HepG2 (cell line): ENCODE results near the gene PRDM10. TPM values are rescaled to one million over a fixed set of nuclear protein-coding genes. Genes with fewer than 3 reads are reported as not detected.

Source experiments
- BHLHE40 ChIP-seq: IDR thresholded peaks from 2 replicates; pipeline ENCODE4 v1.6.1; 2011; ENCODE audit warnings: low read length, improper control_type of control experiment
- GABPA ChIP-seq, 2 experiments: IDR thresholded peaks; 2 replicates each; pipeline ENCODE4 v1.6.1; 2011 to 2016; ENCODE audit warnings: low read depth in 2 of 2, low read length in 1 of 2, missing biosample characterization in 1 of 2, missing genetic modification characterization in 1 of 2
- GFI1 ChIP-seq: sonication (generic); formaldehyde crosslinking; IDR thresholded peaks from 2 replicates; pipeline ENCODE4 v1.5.0; 2020; ENCODE audit warnings: missing genetic modification reagents, mild to moderate bottlenecking, borderline replicate concordance
- ISX ChIP-seq: sonication (generic); formaldehyde crosslinking; conservative IDR thresholded peaks from 2 replicates; pipeline ENCODE4 v1.5.0; 2020; ENCODE audit warnings: missing genetic modification reagents
- JDP2 ChIP-seq: sonication (generic); formaldehyde crosslinking; IDR thresholded peaks from 2 replicates; pipeline ENCODE4 v1.8.1; 2022; ENCODE audit warnings: missing genetic modification reagents, borderline replicate concordance
- KLF9 ChIP-seq: IDR thresholded peaks from 2 replicates; pipeline ENCODE4 v1.6.1; 2016; ENCODE audit warnings: low read depth
- MIXL1 ChIP-seq: IDR thresholded peaks from 2 replicates; pipeline ENCODE4 v1.6.1; 2016
- NR3C1 ChIP-seq: sonication (generic); formaldehyde crosslinking; IDR thresholded peaks from 2 replicates; pipeline ENCODE4 v1.4.0; 2020; ENCODE audit warnings: missing genetic modification reagents
- SNRNP70 ChIP-seq: fragments of 200-400 bp; formaldehyde crosslinking; IDR thresholded peaks from 2 replicates; pipeline ENCODE4 v1.6.1; 2017; ENCODE audit warnings: mild to moderate bottlenecking, low read depth, low read length, moderate library complexity
- STAG1 ChIP-seq: sonication (generic); formaldehyde crosslinking; IDR thresholded peaks from 2 replicates; pipeline ENCODE4 v1.4.0; 2020; ENCODE audit warnings: missing genetic modification reagents
- TGIF2 ChIP-seq: IDR thresholded peaks from 2 replicates; pipeline ENCODE4 v1.6.1; 2016; ENCODE audit warnings: control low read depth, missing compliant biosample characterization
- ZBTB7A ChIP-seq: sonication (generic); formaldehyde crosslinking; IDR thresholded peaks from 2 replicates; pipeline ENCODE4 v1.8.0; 2022; ENCODE audit warnings: mild to moderate bottlenecking, missing genetic modification reagents
- ZNF431 ChIP-seq: sonication (generic); formaldehyde crosslinking; IDR thresholded peaks from 2 replicates; pipeline ENCODE4 v1.9.0; 2022; ENCODE audit warnings: missing genetic modification reagents, low read depth, mild to moderate bottlenecking, borderline replicate concordance
- ZNF501 ChIP-seq: sonication (generic); formaldehyde crosslinking; IDR thresholded peaks from 2 replicates; pipeline ENCODE4 v1.5.1; 2020; ENCODE audit warnings: mild to moderate bottlenecking, moderate library complexity, missing genetic modification reagents
- ZNF556 ChIP-seq: sonication (generic); formaldehyde crosslinking; IDR thresholded peaks from 2 replicates; pipeline ENCODE4 v1.4.0; 2020; ENCODE audit warnings: mild to moderate bottlenecking, missing genetic modification reagents, borderline replicate concordance
- ZNF563 ChIP-seq: sonication (generic); formaldehyde crosslinking; IDR thresholded peaks from 2 replicates; pipeline ENCODE4 v1.8.0; 2022; ENCODE audit warnings: mild to moderate bottlenecking, moderate library complexity, missing genetic modification reagents
- ZNF7 ChIP-seq: IDR thresholded peaks from 2 replicates; pipeline ENCODE4 v1.6.1; 2016; ENCODE audit warnings: missing biosample characterization, missing genetic modification reagents
- ZNF724P ChIP-seq: sonication (generic); formaldehyde crosslinking; IDR thresholded peaks from 2 replicates; pipeline ENCODE4 v1.8.0; 2022; ENCODE audit warnings: missing genetic modification reagents, borderline replicate concordance
- ZNF816 ChIP-seq: sonication (generic); formaldehyde crosslinking; IDR thresholded peaks from 2 replicates; pipeline ENCODE4 v1.8.0; 2022; ENCODE audit warnings: missing genetic modification reagents, mild to moderate bottlenecking, borderline replicate concordance
- ZNF83 ChIP-seq: sonication (generic); formaldehyde crosslinking; IDR thresholded peaks from 2 replicates; pipeline ENCODE4 v1.4.0; 2020; ENCODE audit warnings: missing genetic modification reagents, mild to moderate bottlenecking, borderline replicate concordance
- ZSCAN21 ChIP-seq: sonication (generic); formaldehyde crosslinking; IDR thresholded peaks from 2 replicates; pipeline ENCODE4 v1.8.0; 2022; ENCODE audit warnings: mild to moderate bottlenecking, missing genetic modification reagents, moderate library complexity, borderline replicate concordance
- polyA plus RNA-seq, 8 experiments: library from polyadenylated mRNA; depleted of rRNA in 3 of 8; stranded (reverse) in 7 of 8; unstranded in 1 of 8; fragments of >200 nt; fragmentation: Illumina TruSeq in 4 of 8; extraction: Trizol in 4 of 8; gene quantifications; 2 replicates each; pipeline versions ENCODE4 v1.2.1 to v1.2.3, GENCODE V29; 2011 to 2016; ENCODE audit warnings: low read depth in 4 of 8, missing spikeins in 1 of 8, mixed read lengths in 1 of 8; ENCODE audit not compliant: insufficient read depth in 1 of 8
- total RNA-seq, 5 experiments: library from RNA; depleted of rRNA; stranded (reverse); fragments of >200 nt; fragmentation: Illumina TruSeq; extraction: Trizol; gene quantifications; 2 replicates each; pipeline ENCODE4 v1.2.3, GENCODE V29; 2016; ENCODE audit warnings: low read depth in 1 of 5
- TF ChIP-seq, protein P1 (sequence below): IDR thresholded peaks from 2 replicates; pipeline ENCODE4 v1.6.1; 2018; ENCODE audit warnings: missing genetic modification reagents
- TF ChIP-seq, protein P2 (sequence below): sonication (generic); formaldehyde crosslinking; IDR thresholded peaks from 2 replicates; pipeline ENCODE4 v1.5.1; 2020; ENCODE audit warnings: mild to moderate bottlenecking, missing genetic modification reagents
- TF ChIP-seq, protein P3 (sequence below): IDR thresholded peaks from 2 replicates; pipeline ENCODE4 v1.6.1; 2016; ENCODE audit warnings: missing compliant biosample characterization, missing genetic modification reagents, borderline replicate concordance

PRDM10 gene
- total and polyA plus RNA-seq, 2 of the 13 experiments (the other 11 are each of a cell fraction or from before 2014, with no cell fraction given), result 5.7 to 5.8 TPM

DNA sequence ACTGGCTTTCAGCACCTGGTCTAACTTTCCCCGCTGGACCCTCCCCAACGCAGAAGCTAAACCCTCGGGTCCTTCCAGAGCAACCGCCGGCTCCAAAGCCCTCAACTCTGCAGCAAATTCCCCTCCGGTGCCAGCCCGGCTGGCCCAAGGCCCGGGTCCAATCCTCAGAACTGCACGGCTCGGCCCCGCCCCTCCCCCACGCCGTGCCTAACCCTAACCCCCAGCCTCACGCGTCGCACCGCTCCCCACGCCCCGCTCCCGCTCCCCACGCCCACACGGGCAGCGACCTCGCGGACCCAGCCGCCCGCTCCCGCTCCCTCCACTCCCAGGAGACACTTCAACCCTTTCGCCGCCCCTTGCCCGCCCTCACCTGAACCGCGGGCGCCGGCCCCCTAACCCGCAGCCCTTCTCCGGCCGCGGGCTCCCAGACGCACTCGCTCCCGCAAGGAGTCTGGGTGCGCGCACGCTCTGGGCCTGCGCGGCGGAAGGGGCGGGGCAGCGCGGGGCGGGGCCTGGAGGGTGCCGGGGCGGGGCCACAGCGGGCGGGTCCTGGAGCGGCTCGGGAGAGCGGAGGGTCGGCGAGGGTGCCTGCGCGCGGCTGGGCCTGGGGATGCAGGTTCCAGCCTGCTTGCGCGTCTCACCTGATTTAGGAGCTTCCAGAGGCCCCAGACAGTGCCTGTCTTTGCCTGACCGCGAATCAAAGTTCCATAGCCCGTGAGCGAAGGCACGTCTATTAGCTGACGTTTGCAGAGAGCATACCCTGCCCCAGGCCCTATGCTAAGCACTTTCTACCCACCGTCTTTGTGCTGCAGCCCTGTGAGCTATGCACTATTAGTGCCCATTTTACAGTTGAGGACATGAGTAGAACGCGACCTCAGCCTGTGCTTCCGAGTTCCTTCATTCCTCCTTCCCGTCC, 107.3 kb downstream of the PRDM10 start, which contains the start of gene NFRKB (continued):
- TF ChIP-seq GABPA (IDR thresholded peaks at IDR 0.05; ENCODE audit: low read depth, low read length), result 0 out of 2 replicates have a peak, but pooled peaks have one; percentile 16
- TF ChIP-seq GABPA (CRISPR knock-in tag; IDR thresholded peaks at IDR 0.05; ENCODE audit: low read depth), result no peak
- TF ChIP-seq, protein P1, sequence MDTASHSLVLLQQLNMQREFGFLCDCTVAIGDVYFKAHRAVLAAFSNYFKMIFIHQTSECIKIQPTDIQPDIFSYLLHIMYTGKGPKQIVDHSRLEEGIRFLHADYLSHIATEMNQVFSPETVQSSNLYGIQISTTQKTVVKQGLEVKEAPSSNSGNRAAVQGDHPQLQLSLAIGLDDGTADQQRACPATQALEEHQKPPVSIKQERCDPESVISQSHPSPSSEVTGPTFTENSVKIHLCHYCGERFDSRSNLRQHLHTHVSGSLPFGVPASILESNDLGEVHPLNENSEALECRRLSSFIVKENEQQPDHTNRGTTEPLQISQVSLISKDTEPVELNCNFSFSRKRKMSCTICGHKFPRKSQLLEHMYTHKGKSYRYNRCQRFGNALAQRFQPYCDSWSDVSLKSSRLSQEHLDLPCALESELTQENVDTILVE, result no peak
- peak; percentile 79; the same call in 1 of the 2 replicates for TF ChIP-seq ZNF556 (CRISPR knock-in tag)
- peak; percentile 67; the same call in 1 of the 2 replicates for TF ChIP-seq ZNF816 (CRISPR knock-in tag)
- no peak for TF ChIP-seq ZNF83 (CRISPR knock-in tag)
- 0 out of 2 replicates have a peak, but pooled peaks have one; percentile 57 for TF ChIP-seq ISX
- TF ChIP-seq KLF9 (CRISPR knock-in tag), result no peak
- peak; percentile 36 for TF ChIP-seq ZNF501 (CRISPR knock-in tag)
- TF ChIP-seq BHLHE40, result 0 out of 2 replicates have a peak, but pooled peaks have one; percentile 7
- no peak for TF ChIP-seq ZNF431 (CRISPR knock-in tag)
- peak; percentile 28; the same call in 1 of the 2 replicates for TF ChIP-seq GFI1 (CRISPR knock-in tag)
- no peak for TF ChIP-seq ZNF7 (CRISPR knock-in tag)
- TF ChIP-seq MIXL1 (CRISPR knock-in tag), result 0 out of 2 replicates have a peak, but pooled peaks have one; percentile 14
- peak; percentile 28; the same call in 1 of the 2 replicates for TF ChIP-seq ZSCAN21 (CRISPR knock-in tag)
- TF ChIP-seq ZBTB7A (CRISPR knock-in tag), result 0 out of 2 replicates have a peak, but pooled peaks have one; percentile 40
- no peak for TF ChIP-seq JDP2 (CRISPR knock-in tag)
- TF ChIP-seq, protein P2, sequence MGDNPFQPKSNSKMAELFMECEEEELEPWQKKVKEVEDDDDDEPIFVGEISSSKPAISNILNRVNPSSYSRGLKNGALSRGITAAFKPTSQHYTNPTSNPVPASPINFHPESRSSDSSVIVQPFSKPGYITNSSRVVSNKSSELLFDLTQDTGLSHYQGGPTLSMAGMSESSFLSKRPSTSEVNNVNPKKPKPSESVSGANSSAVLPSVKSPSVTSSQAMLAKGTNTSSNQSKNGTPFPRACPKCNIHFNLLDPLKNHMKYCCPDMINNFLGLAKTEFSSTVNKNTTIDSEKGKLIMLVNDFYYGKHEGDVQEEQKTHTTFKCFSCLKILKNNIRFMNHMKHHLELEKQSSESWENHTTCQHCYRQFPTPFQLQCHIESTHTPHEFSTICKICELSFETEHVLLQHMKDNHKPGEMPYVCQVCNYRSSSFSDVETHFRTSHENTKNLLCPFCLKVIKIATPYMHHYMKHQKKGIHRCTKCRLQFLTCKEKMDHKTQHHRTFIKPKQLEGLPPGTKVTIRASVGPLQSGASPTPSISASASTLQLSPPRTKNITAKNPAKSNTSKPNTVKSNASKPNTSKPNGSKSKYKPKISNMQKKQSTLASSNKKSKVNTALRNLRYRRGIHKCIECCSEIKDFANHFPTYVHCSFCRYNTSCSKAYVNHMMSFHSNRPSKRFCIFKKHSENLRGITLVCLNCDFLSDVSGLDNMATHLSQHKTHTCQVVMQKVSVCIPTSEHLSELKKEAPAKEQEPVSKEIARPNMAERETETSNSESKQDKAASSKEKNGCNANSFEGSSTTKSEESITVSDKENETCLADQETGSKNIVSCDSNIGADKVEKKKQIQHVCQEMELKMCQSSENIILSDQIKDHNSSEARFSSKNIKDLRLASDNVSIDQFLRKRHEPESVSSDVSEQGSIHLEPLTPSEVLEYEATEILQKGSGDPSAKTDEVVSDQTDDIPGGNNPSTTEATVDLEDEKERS (CRISPR knock-in tag), result 0 out of 2 replicates have a peak, but pooled peaks have one; percentile 12
- TF ChIP-seq SNRNP70, result no peak
- TF ChIP-seq ZNF724P (CRISPR knock-in tag), result 0 out of 2 replicates have a peak, but pooled peaks have one; percentile 26
- peak; percentile 23; the same call in 1 of the 2 replicates for TF ChIP-seq ZNF563
- TF ChIP-seq, protein P3, sequence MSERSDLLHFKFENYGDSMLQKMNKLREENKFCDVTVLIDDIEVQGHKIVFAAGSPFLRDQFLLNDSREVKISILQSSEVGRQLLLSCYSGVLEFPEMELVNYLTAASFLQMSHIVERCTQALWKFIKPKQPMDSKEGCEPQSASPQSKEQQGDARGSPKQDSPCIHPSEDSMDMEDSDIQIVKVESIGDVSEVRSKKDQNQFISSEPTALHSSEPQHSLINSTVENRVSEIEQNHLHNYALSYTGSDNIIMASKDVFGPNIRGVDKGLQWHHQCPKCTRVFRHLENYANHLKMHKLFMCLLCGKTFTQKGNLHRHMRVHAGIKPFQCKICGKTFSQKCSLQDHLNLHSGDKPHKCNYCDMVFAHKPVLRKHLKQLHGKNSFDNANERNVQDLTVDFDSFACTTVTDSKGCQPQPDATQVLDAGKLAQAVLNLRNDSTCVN (CRISPR knock-in tag), result no peak; the same call in 1 of the 2 replicates
- no peak for TF ChIP-seq NR3C1 (CRISPR knock-in tag)
- TF ChIP-seq STAG1 (CRISPR knock-in tag), result peak; percentile 2; the same call in 1 of the 2 replicates
- 0 out of 2 replicates have a peak, but pooled peaks have one; percentile 74 for TF ChIP-seq TGIF2
